ENCODE measurements around the gene PTPRE. TPM values are rescaled to one million over a fixed set of nuclear protein-coding genes. Genes with fewer than 3 reads are reported as not detected.
"Not testable (repeated sequence)": the region's sequence is repeated elsewhere in the genome, so short reads cannot be mapped to it uniquely, and the experiment has no call there.

Gene PTPRE
- total RNA-seq, 2 donors from 2014 or later, result 6.5 to 8.9 TPM

GRCh38 chr10:127987467-127988380 is 80.8 kb downstream of the PTPRE start:
- Histone ChIP-seq H3K27me3 (no peaks in the 10 kb centered on the region), H3K9me3 (no peaks in the 10 kb centered on the region), H3K4me3 (no peak overlapping the region), H3K4me1 (peaks cover 18% of the 10 kb centered on the region), H3K36me3 (replicated peaks in 1 of 2; ENCODE audit: insufficient read depth in 1 of 2, low read depth in 2 of 2) (no peaks in the 10 kb centered on the region), H3K27ac (peak overlapping the region in 1 of 4 donors; percentile 7)
- ATAC-seq (no peak), DNase-seq (no peak)
- TF ChIP-seq POLR2A (IDR thresholded peaks at IDR 0.05) (no peak), CTCF (IDR thresholded peaks at IDR 0.05) (no peak)
- intact Hi-C loops (cut with DNase I), result no loop called here
- WGBS, 2 donors, result 78 to 82% methylated on average over 14 of the region's 14 CpGs

- Histone ChIP-seq H3K27ac (no peak overlapping the region), H3K4me1 (peaks cover 18% of the 10 kb centered on the region), H3K4me3 (no peak overlapping the region), H3K9me3 (no peaks in the 10 kb centered on the region), H3K36me3 (replicated peaks in 1 of 2; ENCODE audit: insufficient read depth in 1 of 2, low read depth in 2 of 2) (no peaks in the 10 kb centered on the region), H3K27me3 (no peaks in the 10 kb centered on the region)
- 8 to 12% methylated on average over 8 of the region's 8 CpGs for WGBS, 2 donors
- intact Hi-C loops (cut with DNase I), result no loop called here
- TF ChIP-seq POLR2A (IDR thresholded peaks at IDR 0.05) (no peak), CTCF (IDR thresholded peaks at IDR 0.05) (no peak)
- no peak for DNase-seq
- no peak for ATAC-seq
These were observed 82.6 kb downstream of the PTPRE start for GRCh38 chr10:127989481-127990012.

GRCh38 chr10:127990132-127990788 is 83.4 kb downstream of the PTPRE start:
- H3K9me3 ChIP-seq; H3K36me3 ChIP-seq (replicated peaks in 1 of 2; ENCODE audit: insufficient read depth in 1 of 2, low read depth in 2 of 2); ATAC-seq; H3K4me3 ChIP-seq; intact Hi-C loops (cut with DNase I); DNase-seq; H3K27me3 ChIP-seq: not testable (repeated sequence)
- H3K4me1 ChIP-seq, result peaks cover 18% of the 10 kb centered on the region
- WGBS, 2 donors, result 64 to 75% methylated on average over 9 of the region's 9 CpGs
- H3K27ac ChIP-seq, result peak overlapping the region in 1 of 4 donors; percentile 52

GRCh38 chr10:127990846-127991542 is 84.1 kb downstream of the PTPRE start:
- Histone ChIP-seq H3K27ac (peak overlapping the region in 1 of 4 donors; percentile 52), H3K36me3 (replicated peaks in 1 of 2; ENCODE audit: insufficient read depth in 1 of 2, low read depth in 2 of 2) (no peaks in the 10 kb centered on the region), H3K4me1 (peaks cover 18% of the 10 kb centered on the region), H3K27me3 (no peaks in the 10 kb centered on the region), H3K4me3 (no peak overlapping the region), H3K9me3 (no peaks in the 10 kb centered on the region)
- intact Hi-C loops (cut with DNase I), result no loop called here
- DNase-seq (no peak), ATAC-seq (peak; percentile 33)
- TF ChIP-seq CTCF (IDR thresholded peaks at IDR 0.05) (no peak), POLR2A (IDR thresholded peaks at IDR 0.05) (no peak)
- 36 to 52% methylated on average over 15 of the region's 15 CpGs for WGBS, 2 donors

All from body of pancreas (tissue), 4 donors.